DMS79 treated with DMSO at 0.1 percent for 48 hours (cell line): ENCODE results near the gene TFE3.
"Not testable (repeated sequence)": the region's sequence is repeated elsewhere in the genome, so short reads cannot be mapped to it uniquely, and the experiment has no call there.

Experiments
- DNase-seq: peaks from one replicate; lab custom pipeline; 2025; lab: John Stamatoyannopoulos, UW

The TFE3 gene

GRCh38 chrX:49001521-49002090, 41.6 kb downstream of the TFE3 start:
- peak; percentile 33 for DNase-seq

- no peak for DNase-seq
Measured at GRCh38 chrX:49000636-49001035, 42.5 kb downstream of the TFE3 start.

GRCh38 chrX:48999030-48999429, 44.1 kb downstream of the TFE3 start:
- DNase-seq = no peak

GRCh38 chrX:48998391-48998790, 44.8 kb downstream of the TFE3 start:
- no peak for DNase-seq

- DNase-seq = no peak
Measured at GRCh38 chrX:48997865-48998264, 45.3 kb downstream of the TFE3 start.

GRCh38 chrX:48997455-48997854, 45.7 kb downstream of the TFE3 start:
- DNase-seq = no peak

- no peak for DNase-seq
Measured at GRCh38 chrX:48996969-48997368, 46.2 kb downstream of the TFE3 start.

GRCh38 chrX:48992341-48992740, 50.8 kb downstream of the TFE3 start:
- DNase-seq = no peak

- DNase-seq = no peak
Measured at GRCh38 chrX:48989483-48989882, 53.7 kb downstream of the TFE3 start.

GRCh38 chrX:48983896-48984295, 59.3 kb downstream of the TFE3 start:
- no peak for DNase-seq

GRCh38 chrX:48983081-48983480, 60.1 kb downstream of the TFE3 start:
- no peak for DNase-seq

GRCh38 chrX:48981178-48981577, 62.0 kb downstream of the TFE3 start:
- DNase-seq = no peak

GRCh38 chrX:48980341-48980740, 62.8 kb downstream of the TFE3 start:
- not testable (repeated sequence) for DNase-seq
